GM18867 (cell line): Measurements from ENCODE around the gene SCAF1.

Experiments used
- ATAC-seq: cut with Tn5 transposase; IDR thresholded peaks from one replicate; pipeline ENCODE4 v1.9.1; 2021; ENCODE audit warnings: mild to moderate bottlenecking, moderate library complexity; ENCODE audit not compliant: unreplicated experiment

Gene SCAF1

DNA sequence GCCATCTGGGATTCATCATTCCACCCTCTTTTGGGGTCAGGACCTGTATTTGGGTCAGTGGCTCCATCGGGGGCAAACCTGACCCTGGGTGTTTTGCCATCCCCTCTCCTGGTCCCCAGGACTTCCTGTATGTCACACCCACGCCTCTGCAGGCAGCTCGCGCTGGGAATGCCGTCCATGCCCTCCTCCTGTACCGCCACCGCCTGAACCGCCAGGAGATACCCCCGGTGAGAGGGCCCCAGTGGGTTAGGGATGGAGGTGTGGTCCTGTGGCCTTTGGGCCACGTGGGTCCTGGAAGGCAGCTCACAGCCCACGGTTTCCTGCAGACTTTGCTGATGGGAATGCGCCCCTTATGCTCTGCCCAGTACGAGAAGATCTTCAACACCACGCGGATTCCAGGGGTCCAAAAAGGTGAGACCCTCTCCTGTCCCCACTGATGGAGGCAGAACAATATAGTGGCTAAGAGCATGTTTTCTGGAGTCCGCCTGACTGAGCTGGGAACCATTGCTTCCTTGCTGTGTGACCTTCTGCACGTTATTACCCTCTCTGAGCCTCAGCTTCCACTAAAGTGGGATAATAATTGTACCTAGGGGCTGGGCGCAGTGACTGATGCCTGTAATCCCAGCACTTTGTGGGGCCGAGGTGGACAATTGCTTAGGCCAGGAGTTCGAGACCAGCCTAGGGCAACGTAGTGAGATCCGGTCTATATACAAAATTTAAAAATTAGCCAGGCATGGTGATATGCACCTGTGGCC, 63.1 kb downstream of the SCAF1 start:
- no peak for ATAC-seq

DNA sequence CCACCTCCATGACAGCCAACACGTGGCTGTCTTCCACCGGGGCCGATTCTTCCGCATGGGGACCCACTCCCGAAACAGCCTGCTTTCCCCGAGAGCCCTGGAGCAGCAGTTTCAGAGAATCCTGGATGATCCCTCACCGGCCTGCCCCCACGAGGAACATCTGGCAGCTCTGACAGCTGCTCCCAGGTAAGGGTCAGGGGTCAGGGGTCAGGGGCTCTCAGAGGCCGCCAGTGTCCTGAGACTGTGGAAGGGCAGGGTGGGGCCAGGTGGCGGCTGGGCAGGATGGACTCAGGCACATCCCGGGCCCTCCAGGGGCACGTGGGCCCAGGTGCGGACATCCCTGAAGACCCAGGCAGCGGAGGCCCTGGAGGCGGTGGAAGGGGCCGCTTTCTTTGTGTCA, 63.9 kb downstream of the SCAF1 start:
- no peak for ATAC-seq
